Adipocyte (in vitro differentiated cells): ENCODE data around the gene APOBEC3G.

Experiments
- DNase-seq: peaks from one replicate; pipeline ENCODE4 v3.0.0-alpha.2; 2015; ENCODE audit warnings: low read depth
- H3K27me3 ChIP-seq: replicated peaks from 2 replicates; pipeline ENCODE4 v1.7.0; 2013; ENCODE audit warnings: mild to moderate bottlenecking, low read length, moderate library complexity; ENCODE audit not compliant: control insufficient read depth, insufficient read depth
- H3K36me3 ChIP-seq: 2 replicates; pipeline ENCODE4 v1.7.0; 2013; ENCODE audit warnings: low read length, mild to moderate bottlenecking, moderate library complexity; ENCODE audit not compliant: control insufficient read depth, insufficient read depth, severe bottlenecking
- H3K4me1 ChIP-seq: 2 replicates; pipeline ENCODE4 v1.7.0; 2013; ENCODE audit warnings: mild to moderate bottlenecking, low read length, moderate library complexity; ENCODE audit not compliant: control insufficient read depth, insufficient read depth
- H3K4me3 ChIP-seq: 2 replicates; pipeline ENCODE4 v1.7.0; 2013; ENCODE audit warnings: mild to moderate bottlenecking, low read length, moderate library complexity
- H3K9ac ChIP-seq: 2 replicates; pipeline ENCODE4 v1.7.0; 2013; ENCODE audit warnings: mild to moderate bottlenecking, low read length, moderate library complexity
- H3K9me3 ChIP-seq: 2 replicates; pipeline ENCODE4 v1.7.0; 2013; ENCODE audit warnings: mild to moderate bottlenecking, low read length, moderate library complexity; ENCODE audit not compliant: control insufficient read depth

Gene APOBEC3G

DNA sequence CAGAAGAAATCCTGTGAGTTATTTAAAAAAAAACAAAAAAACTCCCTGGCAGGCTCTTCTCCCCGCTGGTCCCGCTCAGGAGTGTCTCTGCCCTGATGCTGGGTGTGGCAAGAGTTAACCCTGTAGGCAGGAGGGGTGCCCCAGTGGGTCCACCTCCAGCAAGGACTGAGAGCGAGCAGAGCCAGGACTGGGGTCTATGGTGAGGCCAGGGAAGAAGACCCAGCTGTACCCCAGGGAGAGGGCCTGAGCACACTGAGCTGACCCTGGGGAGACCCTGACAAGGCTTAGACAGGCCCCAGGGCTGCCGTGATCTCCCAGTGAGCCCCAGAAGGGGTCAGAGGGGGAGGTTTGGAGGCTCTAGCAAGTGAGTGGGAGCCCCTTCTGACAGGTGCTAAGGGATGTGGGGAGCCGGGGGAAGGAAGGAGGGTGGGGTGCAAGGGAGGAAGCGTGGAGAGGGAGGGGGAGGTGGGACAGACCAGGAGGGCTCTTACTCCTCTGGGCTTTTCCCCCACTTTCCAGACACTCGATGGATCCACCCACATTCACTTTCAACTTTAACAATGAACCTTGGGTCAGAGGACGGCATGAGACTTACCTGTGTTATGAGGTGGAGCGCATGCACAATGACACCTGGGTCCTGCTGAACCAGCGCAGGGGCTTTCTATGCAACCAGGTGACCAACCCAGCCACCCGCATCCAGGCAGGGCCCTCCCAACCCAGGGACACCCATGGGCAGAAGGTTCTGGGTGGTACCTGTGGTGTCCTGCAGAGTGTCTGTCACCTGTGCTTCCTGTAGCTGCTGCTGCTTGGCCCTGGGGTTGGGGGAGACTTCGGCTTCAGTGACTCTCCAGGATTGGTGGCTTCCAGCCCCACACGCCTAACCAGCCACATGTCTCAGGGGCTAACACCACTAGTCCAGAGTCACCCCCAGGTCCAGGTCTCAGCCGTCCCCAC lies 6.4 kb downstream of the APOBEC3G start:
- Histone ChIP-seq H3K27me3 (peaks cover 4% of the 10 kb centered on the region), H3K36me3 (no peaks in the 10 kb centered on the region), H3K9me3 (no peaks in the 10 kb centered on the region), H3K4me3 (no peak overlapping the region), H3K4me1 (no peaks in the 10 kb centered on the region), H3K9ac (no peak overlapping the region)
- DNase-seq: no peak

DNA sequence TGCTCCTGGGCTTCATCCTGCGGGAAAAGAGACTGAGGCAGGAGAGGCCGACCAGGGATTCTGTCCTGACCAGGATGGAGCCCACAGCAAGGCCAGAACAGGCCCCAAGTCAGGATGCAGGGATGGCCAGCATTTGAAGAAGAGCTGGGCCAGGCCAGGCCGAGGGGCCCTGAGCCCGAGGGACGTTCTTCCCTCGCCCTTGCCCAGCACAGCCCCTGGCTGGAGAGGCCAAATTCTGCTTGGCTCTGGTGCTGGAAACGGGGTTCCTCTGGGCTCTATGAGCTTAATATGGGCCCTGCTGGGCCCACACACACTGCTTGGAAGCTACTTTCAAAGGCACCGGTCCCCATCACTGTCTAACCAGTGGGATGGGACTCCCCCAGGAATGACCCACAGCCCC lies 7.6 kb downstream of the APOBEC3G start:
- H3K36me3 ChIP-seq: no peaks in the 10 kb centered on the region
- DNase-seq: no peak
- H3K9ac ChIP-seq: no peak overlapping the region
- H3K9me3 ChIP-seq: no peaks in the 10 kb centered on the region
- peaks cover 7% of the 10 kb centered on the region for H3K27me3 ChIP-seq
- no peaks in the 10 kb centered on the region for H3K4me1 ChIP-seq
- H3K4me3 ChIP-seq: no peak overlapping the region

DNA sequence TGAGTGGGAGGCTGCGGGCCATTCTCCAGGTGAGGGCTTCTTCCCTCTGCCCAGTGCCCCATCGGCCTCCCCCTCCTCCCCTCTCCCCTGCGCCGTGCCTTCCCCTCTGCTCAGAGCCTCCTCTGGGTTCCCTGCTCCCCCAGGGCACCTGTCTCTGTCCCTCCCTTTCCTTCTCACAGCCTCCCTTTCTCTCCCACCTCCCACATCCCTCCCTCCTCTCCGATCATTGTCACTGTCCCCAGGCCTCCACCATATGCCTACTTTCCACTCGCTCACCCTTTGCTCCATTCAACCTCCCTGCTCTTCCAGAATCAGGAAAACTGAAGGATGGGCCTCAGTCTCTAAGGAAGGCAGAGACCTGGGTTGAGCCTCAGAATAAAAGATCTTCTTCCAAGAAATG lies 10.0 kb downstream of the APOBEC3G start:
- Histone ChIP-seq H3K27me3 (peaks cover 27% of the 10 kb centered on the region), H3K36me3 (no peaks in the 10 kb centered on the region), H3K4me3 (no peak overlapping the region), H3K9ac (no peak overlapping the region), H3K9me3 (no peaks in the 10 kb centered on the region), H3K4me1 (no peaks in the 10 kb centered on the region)
- DNase-seq: no peak

DNA sequence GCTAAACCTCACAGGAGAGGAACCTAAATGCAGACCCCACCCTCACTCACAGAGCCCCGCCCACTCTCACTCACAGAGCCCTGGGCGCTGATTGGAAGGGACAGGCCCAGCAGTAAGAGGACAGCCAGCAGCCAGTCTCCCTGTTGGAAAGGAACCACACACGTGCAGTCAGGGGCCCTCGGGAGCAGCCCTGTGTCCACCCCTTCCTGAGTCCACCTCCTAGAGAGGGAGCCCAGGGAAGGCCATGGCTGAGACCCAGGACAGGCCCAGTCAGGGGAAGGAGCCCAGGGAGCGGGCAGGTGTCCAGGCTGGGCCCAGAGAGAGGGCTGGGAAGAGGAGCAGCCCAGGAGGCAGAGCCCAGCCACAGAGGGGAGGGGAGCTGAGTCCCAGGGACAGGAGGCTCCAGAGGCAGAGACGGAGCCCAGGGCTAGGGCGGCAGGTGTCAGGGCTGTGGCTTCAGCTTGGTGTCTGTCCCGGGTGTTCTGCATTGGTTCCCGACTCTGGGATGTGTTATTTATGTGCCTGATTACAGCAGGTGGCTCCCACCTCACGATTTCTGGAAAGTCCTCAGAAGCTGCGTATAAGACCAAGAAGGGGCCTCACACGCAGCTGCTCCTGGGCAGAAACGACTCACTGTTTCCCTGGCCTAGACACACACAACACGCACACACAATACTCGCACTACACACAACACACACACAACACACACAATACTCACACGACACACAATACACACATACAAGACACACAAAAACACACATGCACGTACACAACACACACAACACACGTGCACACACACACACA lies 11.0 kb downstream of the APOBEC3G start:
- Histone ChIP-seq H3K36me3 (no peaks in the 10 kb centered on the region), H3K27me3 (peaks cover 28% of the 10 kb centered on the region), H3K9ac (no peak overlapping the region), H3K4me1 (no peaks in the 10 kb centered on the region), H3K9me3 (no peaks in the 10 kb centered on the region), H3K4me3 (no peak overlapping the region)
- DNase-seq: no peak

DNA sequence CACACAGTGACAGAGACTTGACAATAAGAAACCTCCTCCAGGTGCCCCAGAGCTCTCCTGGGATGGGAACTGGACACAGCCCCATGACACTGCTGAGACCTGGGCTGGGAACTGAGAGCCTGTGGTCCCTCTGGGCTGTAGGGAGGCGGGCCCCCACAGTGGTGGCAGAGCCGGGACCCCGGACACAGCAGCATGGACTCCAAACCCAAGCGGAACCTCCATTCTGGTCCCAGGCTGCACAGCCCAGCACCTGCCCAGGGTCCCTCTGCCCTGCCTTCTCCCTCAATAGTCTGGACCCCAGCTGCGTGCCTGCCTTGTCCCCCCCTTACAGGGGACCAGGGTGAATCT lies 11.6 kb downstream of the APOBEC3G start:
- Histone ChIP-seq H3K27me3 (peaks cover 28% of the 10 kb centered on the region), H3K4me3 (no peak overlapping the region), H3K9me3 (no peaks in the 10 kb centered on the region), H3K9ac (no peak overlapping the region), H3K36me3 (no peaks in the 10 kb centered on the region), H3K4me1 (no peaks in the 10 kb centered on the region)
- DNase-seq: no peak

DNA sequence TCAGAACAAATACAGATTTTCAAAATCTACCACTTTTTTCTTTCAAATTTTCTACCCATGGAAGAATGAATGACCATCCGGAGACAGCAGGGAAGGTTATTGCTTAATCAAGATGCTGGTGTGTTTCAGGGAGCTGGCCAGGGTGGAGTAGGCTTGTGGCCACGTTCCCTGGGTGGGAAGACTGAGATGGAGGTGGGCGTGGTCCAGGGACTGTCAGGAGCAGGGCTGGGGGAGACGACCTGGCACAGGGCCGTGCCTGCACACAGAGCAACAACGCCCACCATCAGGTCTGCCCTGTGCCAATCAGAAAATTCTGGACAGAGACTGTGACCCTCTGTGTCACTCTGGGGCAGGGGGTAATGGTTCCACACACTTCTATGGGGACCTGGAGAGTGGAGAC lies 12.9 kb downstream of the APOBEC3G start:
- no peak for DNase-seq
- Histone ChIP-seq H3K4me3 (no peak overlapping the region), H3K4me1 (no peaks in the 10 kb centered on the region), H3K9ac (no peak overlapping the region), H3K27me3 (peaks cover 29% of the 10 kb centered on the region), H3K9me3 (no peaks in the 10 kb centered on the region), H3K36me3 (no peaks in the 10 kb centered on the region)

DNA sequence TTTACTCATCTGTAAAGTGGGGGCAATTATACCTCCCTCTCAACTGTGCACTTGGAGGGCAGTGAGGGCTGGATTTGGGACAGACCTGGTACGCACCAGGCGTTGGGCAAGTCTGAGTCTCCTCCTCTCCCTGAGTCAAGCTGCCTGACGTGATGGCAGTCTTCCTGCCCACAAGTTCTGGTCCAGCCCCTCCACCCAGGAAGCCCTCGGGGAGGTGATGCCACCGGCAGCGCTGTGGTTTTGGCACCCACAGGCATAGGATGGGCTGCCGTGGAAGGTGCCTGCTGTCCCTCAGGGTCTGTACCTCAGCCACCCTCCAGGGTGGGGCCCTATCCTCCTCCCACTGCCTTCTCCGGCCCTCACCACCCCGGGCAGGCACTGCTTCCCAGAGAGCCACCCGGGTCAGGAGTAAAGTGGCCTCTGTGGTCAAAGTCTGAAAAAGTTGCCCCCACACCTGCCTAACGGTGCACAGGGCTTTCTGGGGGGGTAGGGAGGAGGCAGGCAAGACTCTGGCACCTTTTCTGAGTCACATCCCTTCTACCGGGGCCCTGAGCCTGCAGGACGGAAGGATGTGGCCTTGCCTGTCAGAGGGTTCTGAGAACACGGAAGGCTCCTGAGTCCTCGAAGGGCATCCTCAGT lies 13.5 kb downstream of the APOBEC3G start:
- DNase-seq: no peak

DNA sequence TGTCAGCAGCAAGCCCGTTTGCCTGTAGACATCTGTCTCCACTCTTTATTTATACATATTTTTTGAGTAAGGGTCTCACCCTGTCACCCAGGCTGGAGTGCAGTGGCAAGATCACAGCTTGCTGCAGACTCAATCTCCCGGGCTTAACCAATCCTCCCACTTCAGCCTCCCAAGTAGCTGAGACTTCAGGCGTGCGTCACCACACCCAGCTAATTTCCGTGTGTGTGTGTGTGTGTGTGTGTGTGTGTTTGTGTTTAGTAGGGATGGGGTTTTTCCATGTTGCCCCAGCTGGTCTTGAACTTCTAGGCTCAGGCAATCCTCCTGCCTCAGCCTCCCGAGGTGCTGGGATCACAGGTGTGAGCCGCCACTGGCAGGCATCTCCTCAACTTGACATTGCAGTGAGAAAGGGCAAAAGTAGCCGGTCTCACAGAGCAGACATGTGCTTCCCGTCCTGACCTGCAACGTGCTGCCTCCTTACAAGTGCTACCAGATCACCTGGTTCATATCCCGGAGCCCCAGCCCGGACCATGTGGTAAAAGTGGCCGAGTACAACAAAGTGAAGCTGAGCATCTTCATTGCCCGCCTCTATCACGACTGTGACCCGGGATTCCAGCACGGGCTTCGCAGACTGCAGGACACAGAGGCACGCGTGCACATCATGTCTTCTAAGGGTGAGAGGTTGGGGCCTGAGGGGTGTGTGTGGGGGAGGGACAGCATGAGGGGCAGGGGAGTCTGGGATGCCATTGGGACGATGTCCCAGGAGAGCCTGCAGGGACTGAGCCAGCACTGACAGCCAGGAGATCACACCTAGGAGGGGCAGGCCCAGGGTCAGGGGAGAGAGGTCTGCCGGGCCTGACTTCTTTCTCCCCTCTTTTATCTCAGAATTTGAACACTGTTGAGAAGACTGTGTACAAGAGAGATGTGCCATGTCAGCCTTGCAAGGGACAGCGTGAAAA lies 14.3 kb downstream of the APOBEC3G start:
- DNase-seq: no peak

More for the DNA sequence above, 13.5 kb downstream of the APOBEC3G start:
- no peak overlapping the region for H3K9ac ChIP-seq
- H3K4me3 ChIP-seq: no peak overlapping the region
- H3K27me3 ChIP-seq: peaks cover 32% of the 10 kb centered on the region
- no peaks in the 10 kb centered on the region for H3K4me1 ChIP-seq
- H3K36me3 ChIP-seq: no peaks in the 10 kb centered on the region
- H3K9me3 ChIP-seq: no peaks in the 10 kb centered on the region

DNA sequence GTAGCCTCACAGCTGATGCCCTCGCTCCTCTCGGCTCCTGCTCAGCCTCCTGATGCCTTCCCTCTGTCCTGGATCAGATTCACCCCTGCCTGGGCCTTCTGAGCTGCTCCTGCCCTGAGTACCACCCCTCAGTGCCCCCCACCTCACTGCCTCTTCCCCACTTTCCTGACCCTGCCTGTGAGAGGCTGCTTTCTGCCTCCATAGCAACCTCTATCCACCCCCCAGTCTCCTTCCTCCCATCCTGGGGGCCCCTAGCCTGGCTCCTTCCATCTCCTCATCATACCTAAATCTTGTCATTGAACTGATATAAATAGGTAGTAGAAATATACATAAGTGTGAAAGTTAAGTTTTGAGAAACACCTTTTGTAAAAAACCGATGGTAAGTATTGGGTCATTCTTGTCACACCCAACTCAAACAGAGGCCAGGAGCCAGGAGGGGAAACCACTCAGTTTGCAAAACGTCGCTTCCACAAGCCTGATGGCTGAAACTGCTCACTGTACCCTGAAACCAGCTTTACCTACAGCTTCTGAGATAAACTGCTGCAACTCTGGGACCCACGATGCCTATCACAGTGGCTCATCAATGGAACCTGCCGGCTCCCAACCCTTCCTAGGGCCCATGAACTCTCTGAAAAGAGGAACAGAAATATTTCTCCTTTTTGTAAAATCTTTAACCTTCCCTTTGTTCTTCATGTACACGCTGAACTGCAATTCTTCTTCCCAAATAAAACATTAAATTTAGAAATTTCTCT lies 15.2 kb downstream of the APOBEC3G start:
- H3K9ac ChIP-seq: no peak overlapping the region
- peaks cover 32% of the 10 kb centered on the region for H3K27me3 ChIP-seq
- H3K36me3 ChIP-seq: no peaks in the 10 kb centered on the region
- H3K4me3 ChIP-seq: no peak overlapping the region
- no peaks in the 10 kb centered on the region for H3K9me3 ChIP-seq
- no peak for DNase-seq
- peaks cover 3% of the 10 kb centered on the region for H3K4me1 ChIP-seq

More for the DNA sequence above, 14.3 kb downstream of the APOBEC3G start:
- Histone ChIP-seq H3K9ac (no peak overlapping the region), H3K4me3 (no peak overlapping the region), H3K36me3 (no peaks in the 10 kb centered on the region), H3K27me3 (peaks cover 32% of the 10 kb centered on the region), H3K9me3 (no peaks in the 10 kb centered on the region), H3K4me1 (no peaks in the 10 kb centered on the region)
